SU-DHL-6 (cell line): Measurements from ENCODE around the gene ADPGK.
A peak's percentile ranks its signal among the peaks of the same experiment; 100 is the strongest.

ENCODE experiments used
- EZH2phosphoT487 ChIP-seq: fragments of 200-600 bp; sonication (generic), shearing (Covaris generic); conservative IDR thresholded peaks from 2 replicates; pipeline ENCODE4 v1.6.1; 2018; ENCODE audit warnings: mild to moderate bottlenecking, antibody characterized with exemption, low read length, moderate library complexity, mixed read lengths
- TF ChIP-seq, protein P1 (sequence below): fragments of 200-600 bp; sonication (generic); IDR thresholded peaks from one replicate; pipeline ENCODE4 v1.5.1; 2017; ENCODE audit warnings: antibody characterized with exemption, mild to moderate bottlenecking, low read length, moderate library complexity; ENCODE audit not compliant: insufficient read depth, poor library complexity, severe bottlenecking

DNA sequence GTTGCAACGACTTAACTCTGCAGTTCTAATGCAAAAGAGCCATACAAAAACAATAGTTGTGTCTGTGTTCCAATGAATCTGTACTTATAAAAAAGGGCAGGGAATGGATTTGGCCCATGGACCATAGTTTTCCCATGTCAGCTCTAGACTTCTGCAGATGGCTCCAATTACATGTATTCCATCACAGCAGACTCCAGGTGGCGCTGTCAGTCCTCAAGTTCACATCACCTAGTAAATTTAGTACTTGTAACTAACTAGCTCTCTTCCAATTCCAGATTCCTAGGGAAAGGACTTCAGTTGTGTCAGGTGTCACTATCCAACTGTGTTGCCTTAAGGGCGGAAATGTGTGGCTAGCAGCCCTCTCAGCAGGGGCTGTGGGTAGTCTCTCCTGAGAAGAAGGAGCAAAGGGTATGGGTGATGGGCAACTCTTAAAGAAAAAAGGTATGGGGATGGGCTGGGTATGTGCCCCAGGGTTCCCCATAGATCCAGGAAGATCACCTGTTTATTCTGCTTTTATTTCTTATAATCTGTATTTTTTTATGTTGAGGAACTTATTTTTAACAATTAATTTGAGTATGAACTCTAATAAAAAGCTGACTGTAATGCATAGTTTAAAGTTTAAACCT, 61.4 kb downstream of the ADPGK start:
- TF ChIP-seq, protein P1, sequence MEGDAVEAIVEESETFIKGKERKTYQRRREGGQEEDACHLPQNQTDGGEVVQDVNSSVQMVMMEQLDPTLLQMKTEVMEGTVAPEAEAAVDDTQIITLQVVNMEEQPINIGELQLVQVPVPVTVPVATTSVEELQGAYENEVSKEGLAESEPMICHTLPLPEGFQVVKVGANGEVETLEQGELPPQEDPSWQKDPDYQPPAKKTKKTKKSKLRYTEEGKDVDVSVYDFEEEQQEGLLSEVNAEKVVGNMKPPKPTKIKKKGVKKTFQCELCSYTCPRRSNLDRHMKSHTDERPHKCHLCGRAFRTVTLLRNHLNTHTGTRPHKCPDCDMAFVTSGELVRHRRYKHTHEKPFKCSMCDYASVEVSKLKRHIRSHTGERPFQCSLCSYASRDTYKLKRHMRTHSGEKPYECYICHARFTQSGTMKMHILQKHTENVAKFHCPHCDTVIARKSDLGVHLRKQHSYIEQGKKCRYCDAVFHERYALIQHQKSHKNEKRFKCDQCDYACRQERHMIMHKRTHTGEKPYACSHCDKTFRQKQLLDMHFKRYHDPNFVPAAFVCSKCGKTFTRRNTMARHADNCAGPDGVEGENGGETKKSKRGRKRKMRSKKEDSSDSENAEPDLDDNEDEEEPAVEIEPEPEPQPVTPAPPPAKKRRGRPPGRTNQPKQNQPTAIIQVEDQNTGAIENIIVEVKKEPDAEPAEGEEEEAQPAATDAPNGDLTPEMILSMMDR = peak; percentile 86
- no peak for TF ChIP-seq EZH2phosphoT487
